SK-N-SH treated with all-trans-retinoic acid at 6 μM for 48 hours (cell line): ENCODE data around the gene UBE4B.

ENCODE experiments used
- ISL1 ChIP-seq: fragments of 250-450 bp; sonication (Bioruptor Pico); IDR thresholded peaks from 2 replicates; pipeline ENCODE4 v2.1.2; 2022; ENCODE audit warnings: mild to moderate bottlenecking, moderate library complexity
- RARB ChIP-seq: fragments of 250-450 bp; sonication (Bioruptor Pico); IDR thresholded peaks from 2 replicates; pipeline ENCODE4 v1.8.0; 2021; ENCODE audit warnings: mild to moderate bottlenecking, moderate library complexity
- SNAI2 ChIP-seq: fragments of 250-450 bp; sonication (Bioruptor Pico); IDR thresholded peaks from 2 replicates; pipeline ENCODE4 v1.5.0; 2020; ENCODE audit warnings: mild to moderate bottlenecking, moderate library complexity
- TOX ChIP-seq: fragments of 250-450 bp; sonication (Bioruptor Pico); IDR thresholded peaks from 2 replicates; pipeline ENCODE4 v1.8.0; 2021; ENCODE audit warnings: mild to moderate bottlenecking, moderate library complexity, borderline replicate concordance
- ZFP3 ChIP-seq: fragments of 250-450 bp; sonication (Bioruptor Pico); IDR thresholded peaks from 2 replicates; pipeline ENCODE4 v1.5.0; 2020; ENCODE audit warnings: mild to moderate bottlenecking, moderate library complexity
- ZNF70 ChIP-seq: fragments of 450-650 bp; formaldehyde crosslinking; IDR thresholded peaks from 2 replicates; pipeline ENCODE4 v1.5.0; 2020; ENCODE audit warnings: mild to moderate bottlenecking, moderate library complexity
- ZNF8 ChIP-seq: fragments of 450-650 bp; formaldehyde crosslinking; IDR thresholded peaks from 2 replicates; pipeline ENCODE4 v1.5.0; 2020; ENCODE audit warnings: mild to moderate bottlenecking, moderate library complexity
- TF ChIP-seq, protein P1 (sequence below): fragments of 250-450 bp; sonication (Bioruptor Pico); IDR thresholded peaks from 2 replicates; pipeline ENCODE4 v1.8.0; 2020; ENCODE audit warnings: mild to moderate bottlenecking, moderate library complexity, borderline replicate concordance

- TF ChIP-seq, protein P1, sequence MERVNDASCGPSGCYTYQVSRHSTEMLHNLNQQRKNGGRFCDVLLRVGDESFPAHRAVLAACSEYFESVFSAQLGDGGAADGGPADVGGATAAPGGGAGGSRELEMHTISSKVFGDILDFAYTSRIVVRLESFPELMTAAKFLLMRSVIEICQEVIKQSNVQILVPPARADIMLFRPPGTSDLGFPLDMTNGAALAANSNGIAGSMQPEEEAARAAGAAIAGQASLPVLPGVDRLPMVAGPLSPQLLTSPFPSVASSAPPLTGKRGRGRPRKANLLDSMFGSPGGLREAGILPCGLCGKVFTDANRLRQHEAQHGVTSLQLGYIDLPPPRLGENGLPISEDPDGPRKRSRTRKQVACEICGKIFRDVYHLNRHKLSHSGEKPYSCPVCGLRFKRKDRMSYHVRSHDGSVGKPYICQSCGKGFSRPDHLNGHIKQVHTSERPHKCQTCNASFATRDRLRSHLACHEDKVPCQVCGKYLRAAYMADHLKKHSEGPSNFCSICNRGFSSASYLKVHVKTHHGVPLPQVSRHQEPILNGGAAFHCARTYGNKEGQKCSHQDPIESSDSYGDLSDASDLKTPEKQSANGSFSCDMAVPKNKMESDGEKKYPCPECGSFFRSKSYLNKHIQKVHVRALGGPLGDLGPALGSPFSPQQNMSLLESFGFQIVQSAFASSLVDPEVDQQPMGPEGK (CRISPR knock-in tag) = no peak
- TF ChIP-seq RARB (CRISPR knock-in tag) (no peak), SNAI2 (CRISPR knock-in tag) (no peak), ISL1 (CRISPR knock-in tag) (no peak), ZFP3 (no peak), ZNF8 (CRISPR knock-in tag) (no peak), ZNF70 (CRISPR knock-in tag) (no peak), TOX (CRISPR knock-in tag) (no peak)
Observed at GRCh38 chr1:10187026-10187334, 154.2 kb downstream of the UBE4B start.
